Trophoblast cell (in vitro differentiated cells and primary cell): Measurements from ENCODE around the gene C16orf89.
"Not testable (repeated sequence)": the region's sequence is repeated elsewhere in the genome, so short reads cannot be mapped to it uniquely, and the experiment has no call there.

Source experiments
- DNase-seq, 2 donors: peaks; one replicate each; pipeline ENCODE4 v3.0.0-alpha.2; 2016
- H2AFZ ChIP-seq: 2 replicates; pipeline ENCODE4 v1.6.1; 2013; ENCODE audit warnings: low read length, moderate library complexity, mild to moderate bottlenecking; ENCODE audit not compliant: insufficient read depth, poor library complexity
- H2AK5ac ChIP-seq: 2 replicates; pipeline ENCODE4 v1.6.1; 2013; ENCODE audit warnings: mild to moderate bottlenecking, low read length
- H2BK120ac ChIP-seq: 2 replicates; pipeline ENCODE4 v1.6.1; 2013; ENCODE audit warnings: low read length, mild to moderate bottlenecking, moderate library complexity; ENCODE audit not compliant: insufficient read depth, poor library complexity
- H2BK12ac ChIP-seq: 2 replicates; pipeline ENCODE4 v1.6.1; 2013; ENCODE audit warnings: mild to moderate bottlenecking, low read length, moderate library complexity
- H2BK5ac ChIP-seq: 2 replicates; pipeline ENCODE4 v1.6.1; 2013; ENCODE audit warnings: low read length, low read depth, moderate library complexity, mild to moderate bottlenecking; ENCODE audit not compliant: poor library complexity
- H3K14ac ChIP-seq: 2 replicates; pipeline ENCODE4 v1.6.1; 2013; ENCODE audit warnings: mild to moderate bottlenecking, low read length
- H3K18ac ChIP-seq: 2 replicates; pipeline ENCODE4 v1.6.1; 2013; ENCODE audit warnings: mild to moderate bottlenecking, low read length
- H3K23ac ChIP-seq: 2 replicates; pipeline ENCODE4 v1.6.1; 2013; ENCODE audit warnings: low read length
- H3K27ac ChIP-seq: 2 replicates; pipeline ENCODE4 v1.5.1; 2013; ENCODE audit warnings: low read depth, mild to moderate bottlenecking, inconsistent platforms, low read length, moderate library complexity
- H3K27me3 ChIP-seq: 2 replicates; pipeline ENCODE4 v1.6.1; 2013; ENCODE audit warnings: inconsistent platforms, mild to moderate bottlenecking, low read length, moderate library complexity; ENCODE audit not compliant: insufficient read depth
- H3K36me3 ChIP-seq, 2 experiments: 1 replicate in 1 of 2; 2 replicates in 1 of 2; pipeline ENCODE4 v1.6.1; 2013; ENCODE audit warnings: low read length in 2 of 2, mild to moderate bottlenecking in 2 of 2, moderate library complexity in 1 of 2; ENCODE audit not compliant: insufficient read depth in 2 of 2, control insufficient read depth in 1 of 2
- H3K4ac ChIP-seq: 2 replicates; pipeline ENCODE4 v1.6.1; 2013; ENCODE audit warnings: low read depth, mild to moderate bottlenecking, low read length, moderate library complexity
- H3K4me1 ChIP-seq, 2 experiments: 1 replicate in 1 of 2; 2 replicates in 1 of 2; pipeline ENCODE4 v1.6.1; 2013; ENCODE audit warnings: low read length in 2 of 2, mild to moderate bottlenecking in 2 of 2, moderate library complexity in 1 of 2; ENCODE audit not compliant: insufficient read depth in 2 of 2, control insufficient read depth in 1 of 2
- H3K4me2 ChIP-seq: 2 replicates; pipeline ENCODE4 v1.6.1; 2013; ENCODE audit warnings: inconsistent platforms, mild to moderate bottlenecking, low read length, moderate library complexity
- H3K4me3 ChIP-seq: 2 replicates; pipeline ENCODE4 v1.5.1; 2013; ENCODE audit warnings: mild to moderate bottlenecking, low read depth, low read length, inconsistent platforms
- H3K79me1 ChIP-seq: one replicate; pipeline ENCODE4 v1.6.1; 2013; ENCODE audit warnings: low read length
- H3K79me2 ChIP-seq: 2 replicates; pipeline ENCODE4 v1.6.1; 2013; ENCODE audit warnings: low read length, mild to moderate bottlenecking; ENCODE audit not compliant: control insufficient read depth, insufficient read depth, poor library complexity
- H3K9ac ChIP-seq: 2 replicates; pipeline ENCODE4 v1.6.1; 2013; ENCODE audit warnings: mild to moderate bottlenecking, low read length
- H3K9me3 ChIP-seq: 2 replicates; pipeline ENCODE4 v1.6.1; 2013; ENCODE audit warnings: low read depth, mild to moderate bottlenecking, control low read depth, inconsistent platforms, low read length; ENCODE audit not compliant: insufficient read depth
- H4K12ac ChIP-seq: 2 replicates; pipeline ENCODE4 v1.6.1; 2013; ENCODE audit warnings: low read depth, mild to moderate bottlenecking, low read length, moderate library complexity
- H4K8ac ChIP-seq: 2 replicates; pipeline ENCODE4 v1.6.1; 2013; ENCODE audit warnings: low read depth, mild to moderate bottlenecking, low read length, moderate library complexity
- H4K91ac ChIP-seq: one replicate; pipeline ENCODE4 v1.6.1; 2013; ENCODE audit warnings: low read depth, mild to moderate bottlenecking, low read length, moderate library complexity
- WGBS: extraction: QIAGEN DNeasy Blood & Tissue Kit; methylation state at CpG from one replicate; pipeline ENCODE4 v1.1.7; 2013; ENCODE audit warnings: missing lambda C conversion rate; ENCODE audit not compliant: insufficient read length, insufficient coverage; ENCODE audit errors: extremely low coverage; 5-methylcytosine and 5-hydroxymethylcytosine counted together

The C16orf89 gene

GRCh38 chr16:5083646-5084045 lies 17.9 kb upstream of the C16orf89 start:
- not testable (repeated sequence) for H2AK5ac ChIP-seq, H3K9me3 ChIP-seq, H3K23ac ChIP-seq, H4K91ac ChIP-seq, H4K8ac ChIP-seq, H3K4ac ChIP-seq, H3K14ac ChIP-seq, H2AFZ ChIP-seq, DNase-seq, H3K4me3 ChIP-seq, H2BK12ac ChIP-seq, H2BK5ac ChIP-seq, H3K4me1 ChIP-seq, H3K9ac ChIP-seq, H4K12ac ChIP-seq, H3K79me2 ChIP-seq, H3K27ac ChIP-seq, H3K18ac ChIP-seq, H3K4me2 ChIP-seq, H3K27me3 ChIP-seq, H3K79me1 ChIP-seq, H2BK120ac ChIP-seq
- WGBS: no CpG with 5 or more reads among the region's 9 CpGs
- peaks cover 22 to 27% of the 10 kb centered on the region in 2 experiments for H3K36me3 ChIP-seq

- not testable (repeated sequence) for H3K79me2 ChIP-seq, H2BK12ac ChIP-seq, H3K9me3 ChIP-seq, H4K8ac ChIP-seq, H3K14ac ChIP-seq, H4K91ac ChIP-seq, H2AK5ac ChIP-seq, H3K4me1 ChIP-seq, H4K12ac ChIP-seq, H3K9ac ChIP-seq, H3K27ac ChIP-seq, DNase-seq, H3K4ac ChIP-seq, H3K27me3 ChIP-seq, H3K4me3 ChIP-seq, H3K18ac ChIP-seq, H2AFZ ChIP-seq, H3K4me2 ChIP-seq, H3K79me1 ChIP-seq, H3K23ac ChIP-seq, H2BK120ac ChIP-seq, H2BK5ac ChIP-seq
- WGBS: no CpG with 5 or more reads among the region's 9 CpGs
- H3K36me3 ChIP-seq: peaks cover 34 to 46% of the 10 kb centered on the region in 2 experiments
These were observed 15.2 kb upstream of the C16orf89 start for GRCh38 chr16:5080996-5081395.

- no CpG with 5 or more reads among the region's 12 CpGs for WGBS
- H3K9ac ChIP-seq, H3K4me1 ChIP-seq, H3K79me2 ChIP-seq, H3K27ac ChIP-seq, H2BK5ac ChIP-seq, DNase-seq, H3K27me3 ChIP-seq, H2BK120ac ChIP-seq, H4K91ac ChIP-seq, H4K8ac ChIP-seq, H2AK5ac ChIP-seq, H4K12ac ChIP-seq, H2BK12ac ChIP-seq, H3K23ac ChIP-seq, H3K79me1 ChIP-seq, H3K18ac ChIP-seq, H3K4ac ChIP-seq, H3K4me3 ChIP-seq, H3K14ac ChIP-seq, H3K4me2 ChIP-seq, H2AFZ ChIP-seq, H3K9me3 ChIP-seq: not testable (repeated sequence)
- peaks cover 36 to 46% of the 10 kb centered on the region in 2 experiments for H3K36me3 ChIP-seq
These were observed 14.7 kb upstream of the C16orf89 start for GRCh38 chr16:5080461-5080860.

- Histone ChIP-seq H3K27me3 (no peaks in the 10 kb centered on the region), H4K91ac (no peak overlapping the region), H3K27ac (no peak overlapping the region), H4K12ac (no peak overlapping the region), H2AFZ (no peak overlapping the region), H3K14ac (no peak overlapping the region), H3K23ac (no peak overlapping the region), H2BK5ac (no peak overlapping the region), H3K4ac (no peak overlapping the region), H3K9me3 (no peaks in the 10 kb centered on the region), H2AK5ac (no peak overlapping the region), H3K79me1 (no peaks in the 10 kb centered on the region), H3K4me1 (no peaks in the 10 kb centered on the region), H3K4me3 (no peak overlapping the region), H3K4me2 (no peak overlapping the region), H2BK12ac (no peak overlapping the region), H3K36me3 (peaks cover 34 to 44% of the 10 kb centered on the region in 2 experiments), H4K8ac (no peak overlapping the region), H3K9ac (no peak overlapping the region), H3K18ac (no peak overlapping the region), H2BK120ac (no peak overlapping the region), H3K79me2 (no peaks in the 10 kb centered on the region)
- WGBS: no CpG with 5 or more reads among the region's 17 CpGs
- no peak for DNase-seq
These were observed 12.9 kb upstream of the C16orf89 start for GRCh38 chr16:5078626-5079025.
